Fibroblast of the conjunctiva (primary cell): Measurements from ENCODE around the gene CHST8.
"Not testable (repeated sequence)": the region's sequence is repeated elsewhere in the genome, so short reads cannot be mapped to it uniquely, and the experiment has no call there.

Experiments
- DNase-seq: peaks from one replicate; pipeline ENCODE4 v3.0.0-alpha.2; 2010; ENCODE audit warnings: low read depth

CHST8 gene

GRCh38 chr19:33618363-33618762 is 3.4 kb upstream of the CHST8 start:
- not testable (repeated sequence) for DNase-seq

- DNase-seq, result no peak
These were observed 2.9 kb upstream of the CHST8 start for GRCh38 chr19:33618884-33619283.

GRCh38 chr19:33620611-33621010 is 1.1 kb upstream of the CHST8 start:
- DNase-seq, result no peak

- DNase-seq, result no peak
These were observed 528 bp upstream of the CHST8 start for GRCh38 chr19:33621065-33621785.

GRCh38 chr19:33622505-33622808 is 704 bp downstream of the CHST8 start:
- no peak for DNase-seq

- no peak for DNase-seq
These were observed 1.2 kb downstream of the CHST8 start for GRCh38 chr19:33622809-33623511.

- DNase-seq, result no peak
These were observed 2.8 kb downstream of the CHST8 start for GRCh38 chr19:33624586-33624985.

- DNase-seq, result no peak
These were observed 5.8 kb downstream of the CHST8 start for GRCh38 chr19:33627526-33627925.

GRCh38 chr19:33627962-33628839 is 6.4 kb downstream of the CHST8 start:
- no peak for DNase-seq

GRCh38 chr19:33628921-33629825 is 7.4 kb downstream of the CHST8 start:
- no peak for DNase-seq

- DNase-seq, result no peak
These were observed 8.1 kb downstream of the CHST8 start for GRCh38 chr19:33629826-33630375.

- DNase-seq, result no peak
These were observed 9.3 kb downstream of the CHST8 start for GRCh38 chr19:33630880-33631608.

GRCh38 chr19:33631609-33631973 is 9.8 kb downstream of the CHST8 start:
- DNase-seq, result no peak

- no peak for DNase-seq
These were observed 12.8 kb downstream of the CHST8 start for GRCh38 chr19:33634361-33635091.

GRCh38 chr19:33638167-33639034 is 16.6 kb downstream of the CHST8 start:
- DNase-seq, result no peak

- no peak for DNase-seq
These were observed 17.4 kb downstream of the CHST8 start for GRCh38 chr19:33639035-33639681.

- DNase-seq, result no peak
These were observed 19.0 kb downstream of the CHST8 start for GRCh38 chr19:33640773-33641172.

GRCh38 chr19:33641261-33641660 is 19.5 kb downstream of the CHST8 start:
- no peak for DNase-seq
